ENCODE measurements around the gene CMTM4. TPM values are rescaled to one million over a fixed set of nuclear protein-coding genes. Genes with fewer than 3 reads are reported as not detected.
"Not testable (repeated sequence)": the region's sequence is repeated elsewhere in the genome, so short reads cannot be mapped to it uniquely, and the experiment has no call there.

The CMTM4 gene
- total RNA-seq, 1 donor from 2014 or later: 21.9 TPM

DNA sequence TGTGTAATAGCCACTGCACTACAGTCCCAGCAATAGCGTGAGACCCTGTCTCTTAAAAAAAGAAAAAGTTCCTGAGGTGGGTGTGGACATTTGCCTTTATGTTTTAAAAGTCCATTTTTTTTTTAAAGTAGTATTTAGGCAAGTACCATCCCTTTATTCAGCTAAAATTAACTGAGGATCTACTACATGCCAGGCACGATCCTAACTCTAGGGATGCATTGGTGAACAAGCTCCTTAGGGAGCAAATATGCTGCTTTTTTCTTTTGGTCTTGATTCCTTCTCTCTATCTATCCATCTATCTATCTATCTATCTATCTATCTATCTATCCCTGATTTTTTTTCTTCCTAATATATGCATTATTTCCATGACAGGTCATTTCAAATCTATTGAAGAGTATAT is 47.4 kb downstream of the CMTM4 start:
- DNase-seq (ENCODE audit: low spot score): no peak

DNA sequence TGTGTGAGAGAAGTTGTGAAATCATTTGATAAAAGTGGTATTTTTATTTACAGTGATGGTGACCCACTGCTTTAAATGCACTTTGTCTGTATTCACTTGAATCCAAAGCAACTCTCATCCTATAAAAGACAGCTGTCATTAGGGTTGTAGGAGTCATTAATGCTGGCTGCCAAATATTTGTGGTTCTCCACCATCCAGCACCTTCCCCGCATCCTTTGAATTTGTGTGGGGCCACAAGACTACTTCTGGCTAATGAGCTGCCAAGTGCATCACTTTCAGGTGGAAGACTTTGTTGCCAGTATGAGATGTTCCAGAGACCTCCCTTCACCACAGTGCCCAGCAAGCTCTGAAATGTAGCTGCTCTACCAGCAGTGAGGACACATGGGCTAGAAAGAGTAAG is 48.7 kb downstream of the CMTM4 start:
- no peak for DNase-seq (ENCODE audit: low spot score)

DNA sequence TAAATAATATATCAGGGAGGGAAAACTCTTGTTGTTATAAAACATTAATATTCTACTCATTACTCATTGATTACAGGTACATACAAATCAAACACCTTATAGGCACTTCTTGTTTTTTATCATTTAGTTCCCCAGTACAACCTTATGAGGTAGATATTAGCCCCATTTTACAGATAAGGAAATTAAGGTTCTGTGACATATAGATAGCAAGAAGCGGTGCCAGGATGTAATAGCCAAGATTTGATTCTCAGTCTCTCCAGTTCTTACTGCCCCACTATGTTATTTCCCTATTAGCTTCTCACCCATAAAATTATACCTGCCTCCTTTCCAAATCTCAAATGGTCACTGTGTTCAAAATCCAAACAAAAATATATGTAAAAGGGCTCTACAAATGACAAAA is 55.2 kb downstream of the CMTM4 start:
- DNase-seq (ENCODE audit: low spot score): no peak

DNA sequence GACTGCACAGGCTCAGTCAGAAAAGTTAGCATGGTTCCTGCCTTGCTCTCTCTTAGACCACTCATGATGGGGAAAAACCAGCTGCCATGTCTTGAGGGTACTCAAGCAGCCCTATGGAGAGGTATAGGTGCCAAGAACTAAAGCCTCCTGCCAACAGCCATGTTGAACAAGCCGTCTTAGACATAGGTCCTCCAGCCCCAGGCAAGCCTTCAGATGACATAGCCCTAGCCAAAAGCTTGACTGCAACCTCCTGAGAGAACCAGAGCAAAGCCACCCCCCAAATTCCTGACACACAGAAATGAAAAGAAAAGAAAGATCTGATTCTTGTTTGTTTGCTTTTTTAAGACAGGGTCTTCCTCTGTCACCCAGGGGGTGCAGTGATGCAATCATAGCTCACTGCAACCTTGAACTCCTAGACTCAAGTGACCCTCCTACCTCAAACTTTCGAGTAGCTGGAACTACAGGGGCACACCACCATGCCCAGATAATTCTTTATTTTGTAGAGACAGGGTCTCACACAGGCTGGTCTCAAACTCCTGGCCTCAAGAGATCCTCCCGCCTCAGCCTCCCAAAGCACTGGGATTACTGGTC is 55.7 kb downstream of the CMTM4 start:
- no peak for DNase-seq (ENCODE audit: low spot score)

DNA sequence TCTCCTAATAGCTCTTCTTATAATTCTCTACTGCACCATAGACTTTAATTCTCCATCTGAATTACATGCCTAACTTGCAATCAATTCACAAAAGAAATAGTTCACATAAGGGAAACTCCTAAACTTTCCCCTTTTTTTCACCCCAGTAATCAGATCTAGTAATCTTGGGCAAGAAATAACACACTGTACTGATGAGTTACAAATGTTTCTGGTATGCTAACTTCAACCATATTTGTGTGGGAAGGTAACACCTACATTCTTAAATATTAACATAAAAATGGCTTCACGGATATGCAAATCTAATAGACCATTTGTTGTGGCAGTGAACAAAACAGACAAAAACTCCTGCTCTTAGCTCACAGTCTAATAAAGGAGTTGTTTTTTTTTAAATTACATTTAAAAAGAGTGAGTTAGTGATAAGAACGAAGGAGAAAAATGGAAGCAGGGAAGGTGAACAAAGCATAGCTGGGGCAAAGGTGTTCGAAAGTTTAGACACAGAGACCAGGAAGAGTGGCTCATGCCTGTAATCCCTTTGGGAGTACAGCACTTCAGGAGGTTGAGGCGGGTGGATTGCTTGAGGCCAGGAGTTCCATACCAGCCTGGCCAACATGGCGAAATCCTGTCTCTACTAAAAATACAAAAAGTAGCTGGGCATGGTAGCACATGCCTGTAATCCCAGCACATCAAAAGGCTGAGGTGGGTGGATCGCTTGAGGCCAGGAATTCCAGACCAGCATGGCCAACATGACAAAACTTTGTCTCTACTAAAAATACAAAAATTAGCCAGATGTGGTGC is 57.3 kb downstream of the CMTM4 start:
- no peak for DNase-seq (ENCODE audit: low spot score)

DNA sequence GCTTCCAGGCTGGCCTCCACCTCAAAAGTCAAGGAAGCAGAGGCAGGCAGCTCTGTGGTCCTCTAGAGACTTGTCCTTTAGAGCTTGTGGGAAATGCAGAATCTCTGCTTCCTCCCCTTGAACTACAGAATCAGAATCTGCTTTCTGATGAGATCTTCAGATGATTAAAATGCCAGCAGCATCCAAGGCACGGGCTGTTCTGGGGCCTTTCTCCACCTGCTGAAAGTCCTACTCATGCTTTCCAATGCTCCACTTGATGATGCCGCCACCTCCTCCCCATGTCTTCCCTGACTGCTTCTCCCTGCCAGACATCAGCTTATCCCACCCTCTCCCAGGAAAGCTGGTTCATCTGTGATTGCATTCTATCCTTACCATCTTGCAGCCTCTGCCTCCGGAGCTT is 58.7 kb downstream of the CMTM4 start:
- DNase-seq (ENCODE audit: low spot score): no peak

DNA sequence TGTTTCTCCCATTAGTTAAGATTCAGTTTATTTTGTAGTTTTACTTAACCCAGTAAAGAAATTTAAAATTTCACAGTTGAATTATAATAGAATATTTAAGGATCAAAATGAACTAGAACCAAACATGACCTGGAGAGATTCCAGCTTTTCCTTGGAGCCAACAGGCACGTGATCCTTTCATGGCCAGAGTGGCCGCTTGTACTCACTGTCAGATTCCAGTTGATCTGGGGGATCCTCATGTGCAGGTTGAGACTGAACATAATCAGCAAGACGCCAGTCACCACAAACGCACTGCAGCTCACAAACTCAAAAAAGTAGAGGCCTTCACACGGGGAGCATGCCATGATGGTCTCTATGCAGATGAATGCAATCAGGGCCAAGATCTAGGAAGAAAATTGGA is 60.3 kb downstream of the CMTM4 start:
- DNase-seq (ENCODE audit: low spot score): no peak

DNA sequence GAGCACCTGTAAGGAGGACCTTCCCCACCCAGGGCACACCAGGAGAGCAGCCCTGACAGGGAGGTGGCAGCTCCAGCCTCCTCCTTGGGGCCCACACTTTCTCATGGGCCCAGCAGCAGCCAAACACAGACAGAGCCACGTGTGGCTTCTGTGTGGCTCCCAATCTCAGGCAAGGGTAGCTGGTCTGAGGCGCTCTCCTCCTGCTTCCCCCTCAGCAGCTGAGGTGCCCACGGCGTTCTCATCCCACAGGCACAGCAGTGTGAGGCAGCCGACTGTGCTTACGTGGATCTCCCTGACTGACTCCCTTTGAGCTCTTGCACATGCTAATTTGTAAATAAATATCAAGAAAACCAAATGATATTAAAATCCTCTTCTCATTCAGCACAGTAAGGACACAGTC is 61.1 kb downstream of the CMTM4 start:
- no peak for DNase-seq (ENCODE audit: low spot score)

DNA sequence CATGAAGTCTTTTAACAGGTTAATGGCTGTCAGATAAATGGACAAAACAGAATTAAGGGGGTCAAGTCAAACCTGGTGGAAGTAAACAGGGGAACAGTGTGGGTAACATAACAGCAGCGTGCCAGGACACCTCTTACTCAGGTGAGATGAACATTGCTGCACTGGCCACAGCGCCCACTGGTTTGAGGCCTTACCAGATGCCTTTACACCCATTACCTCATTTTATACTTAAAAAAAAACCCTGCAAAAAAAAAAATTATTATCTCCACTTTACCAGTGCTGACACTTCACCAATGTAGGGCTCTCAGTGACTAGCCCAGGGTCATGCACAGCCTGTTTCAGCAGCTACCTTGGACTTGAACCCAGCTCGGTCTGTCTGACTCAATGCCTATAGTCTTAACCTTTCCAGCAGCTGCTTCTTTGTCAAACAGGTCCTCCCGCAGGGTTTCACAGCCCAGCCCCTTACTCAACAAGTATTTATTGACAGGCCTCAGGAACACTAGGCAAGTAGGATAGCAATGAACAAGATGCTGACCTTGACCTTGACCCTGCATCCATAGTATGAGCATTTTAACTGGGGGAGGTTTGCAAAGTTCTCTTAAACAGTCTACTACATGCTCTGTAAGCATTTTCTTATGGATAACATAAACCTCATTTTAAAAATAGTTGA is 61.9 kb downstream of the CMTM4 start:
- DNase-seq (ENCODE audit: low spot score): no peak

DNA sequence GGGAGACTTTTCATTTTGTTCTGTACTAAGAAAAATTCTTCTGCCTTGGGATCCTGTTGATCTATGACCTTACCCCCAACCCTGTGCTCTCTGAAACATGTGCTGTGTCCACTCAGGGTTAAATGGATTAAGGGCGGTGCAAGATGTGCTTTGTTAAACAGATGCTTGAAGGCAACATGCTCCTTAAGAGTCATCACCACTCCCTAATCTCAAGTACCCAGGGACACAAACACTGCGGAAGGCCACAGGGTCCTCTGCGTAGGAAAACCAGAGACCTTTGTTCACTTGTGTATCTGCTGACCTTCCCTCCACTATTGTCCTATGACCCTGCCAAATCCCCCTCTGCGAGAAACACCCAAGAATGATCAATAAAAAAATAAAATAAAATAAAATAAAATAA is 65.0 kb downstream of the CMTM4 start:
- not testable (repeated sequence) for DNase-seq (ENCODE audit: low spot score)

DNA sequence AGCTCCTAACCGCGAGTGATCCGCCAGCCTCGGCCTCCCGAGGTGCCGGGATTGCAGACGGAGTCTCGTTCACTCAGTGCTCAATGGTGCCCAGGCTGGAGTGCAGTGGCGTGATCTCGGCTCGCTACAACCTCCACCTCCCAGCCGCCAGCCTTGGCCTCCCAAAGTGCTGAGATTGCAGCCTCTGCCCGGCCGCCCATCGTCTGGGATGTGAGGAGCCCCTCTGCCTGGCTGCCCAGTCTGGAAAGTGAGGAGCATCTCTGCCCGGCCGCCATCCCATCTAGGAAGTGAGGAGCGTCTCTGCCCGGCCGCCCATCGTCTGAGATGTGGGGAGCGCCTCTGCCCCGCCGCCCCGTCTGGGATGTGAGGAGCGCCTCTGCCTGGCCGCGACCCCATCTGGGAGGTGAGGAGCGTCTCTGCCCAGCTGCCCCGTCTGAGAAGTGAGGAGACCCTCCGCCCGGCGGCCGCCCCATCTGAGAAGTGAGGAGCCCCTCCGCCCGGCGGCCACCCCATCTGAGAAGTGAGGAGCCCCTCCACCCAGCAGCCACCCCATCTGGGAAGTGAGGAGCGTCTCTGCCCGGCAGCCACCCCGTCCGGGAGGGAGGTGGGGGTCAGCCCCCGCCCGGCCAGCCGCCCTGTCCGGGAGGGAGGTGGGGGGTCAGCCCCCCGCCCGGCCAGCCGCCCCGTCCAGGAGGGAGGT is 65.8 kb downstream of the CMTM4 start:
- not testable (repeated sequence) for DNase-seq (ENCODE audit: low spot score)

DNA sequence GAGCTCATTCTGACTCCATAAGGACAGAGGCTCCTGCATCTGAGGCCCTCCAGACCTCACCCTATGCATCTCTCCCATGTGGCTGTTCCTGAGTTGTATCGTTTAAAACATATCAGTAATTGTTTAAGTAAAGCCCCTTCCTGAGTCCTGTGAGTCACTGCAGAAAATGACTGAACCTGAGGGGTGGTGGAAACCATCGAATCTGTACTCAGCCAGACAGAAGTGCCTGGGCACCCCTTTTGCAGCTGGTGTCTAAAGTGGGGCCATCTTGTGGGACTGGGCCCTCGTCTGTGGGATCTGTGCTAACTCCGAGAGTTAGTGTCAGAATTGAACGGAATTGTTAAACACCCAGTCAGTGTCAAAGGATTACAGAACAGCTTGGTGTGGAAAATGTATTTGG is 66.7 kb downstream of the CMTM4 start:
- DNase-seq (ENCODE audit: low spot score): no peak

DNA sequence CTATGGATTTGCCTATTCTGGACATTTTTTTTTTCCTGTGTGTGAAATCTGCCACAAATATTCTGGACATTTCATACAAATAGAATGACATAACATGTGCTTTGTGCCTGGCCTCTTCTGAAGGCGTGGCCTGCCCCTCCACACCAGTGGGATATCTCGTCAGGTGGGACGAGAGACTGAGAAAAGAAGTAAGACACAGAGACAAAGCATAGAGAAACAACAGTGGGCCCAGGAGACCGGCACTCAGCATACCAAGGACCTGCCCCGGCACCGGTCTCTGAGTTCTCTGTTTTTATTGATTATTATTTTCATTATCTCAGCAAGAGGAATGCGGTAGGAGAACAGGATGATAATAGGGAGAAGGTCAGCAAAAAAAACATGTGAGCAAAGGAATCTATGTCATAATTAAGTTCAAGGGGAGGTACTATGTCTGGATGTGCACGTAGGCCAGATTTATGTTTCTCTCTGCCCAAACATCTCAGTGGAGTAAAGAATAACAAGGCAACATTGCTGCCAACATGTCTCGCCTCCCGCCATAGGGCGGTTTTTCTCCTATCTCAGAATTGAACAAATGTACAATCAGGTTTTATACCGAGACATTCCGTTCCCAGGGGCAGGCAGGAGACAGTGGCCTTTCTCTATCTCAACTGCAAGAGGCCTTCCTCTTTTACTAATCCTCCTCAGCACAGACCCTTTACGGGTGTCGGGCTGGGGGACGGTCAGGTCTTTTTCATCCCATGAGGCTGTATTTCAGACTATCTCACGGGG is 68.7 kb downstream of the CMTM4 start:
- DNase-seq (ENCODE audit: low spot score): not testable (repeated sequence)

DNA sequence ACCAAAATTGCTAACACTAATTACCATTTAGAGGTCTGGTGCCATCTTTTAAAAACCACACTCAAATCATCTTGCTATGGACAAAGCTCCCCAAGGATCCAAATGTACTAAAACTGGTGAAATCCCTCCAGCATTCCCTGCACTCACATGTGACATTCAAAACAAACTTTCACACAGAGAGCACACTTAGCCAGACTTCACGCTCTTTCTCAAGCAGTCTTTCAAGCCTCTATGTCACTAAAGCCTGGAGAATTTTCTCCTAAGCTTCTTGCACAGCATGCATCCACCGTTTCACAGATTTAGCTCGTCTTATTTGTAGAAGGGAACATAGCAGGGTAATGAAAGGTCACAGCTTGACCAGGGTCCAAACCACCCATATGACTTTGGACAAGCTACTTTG is 72.8 kb downstream of the CMTM4 start:
- no peak for DNase-seq (ENCODE audit: low spot score)

DNA sequence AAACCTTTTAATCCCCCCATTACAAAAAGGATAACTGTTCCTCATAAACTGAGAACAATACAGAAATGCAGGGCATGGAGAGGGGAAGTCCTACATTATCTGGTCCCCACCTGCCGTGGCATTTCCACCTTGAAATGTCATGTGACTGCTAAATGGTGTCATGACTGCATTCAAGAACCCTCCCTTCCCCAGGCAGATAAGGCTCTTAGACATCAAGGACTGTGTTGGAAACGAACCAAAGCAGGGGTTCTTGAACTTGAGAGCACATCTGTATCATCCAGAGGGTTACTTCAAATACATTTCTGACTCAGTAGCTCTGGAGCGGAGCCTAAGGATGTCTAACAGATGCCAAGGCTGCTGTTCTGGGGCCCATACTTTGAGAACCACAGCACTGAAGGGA is 73.7 kb downstream of the CMTM4 start:
- DNase-seq (ENCODE audit: low spot score): no peak

DNA sequence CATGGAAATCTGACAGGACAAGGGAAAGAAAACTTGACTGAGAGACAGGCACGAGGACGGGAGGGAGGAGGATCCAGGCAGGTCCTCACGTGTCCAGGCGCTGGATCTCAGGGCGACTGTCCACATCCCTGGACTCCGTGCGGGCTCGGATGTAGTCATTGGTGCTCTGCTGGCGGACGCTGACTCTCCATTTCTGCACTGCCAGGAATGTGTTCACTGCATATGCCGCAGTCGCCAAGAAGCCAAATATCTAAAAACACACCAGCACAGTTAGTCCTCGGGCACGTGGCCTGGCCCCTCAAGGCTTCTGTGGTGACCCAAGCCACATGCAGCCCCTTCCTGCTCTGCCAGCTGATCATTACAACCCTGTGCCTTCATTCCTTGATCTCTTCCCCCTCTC is 74.6 kb downstream of the CMTM4 start:
- DNase-seq (ENCODE audit: low spot score): no peak

DNA sequence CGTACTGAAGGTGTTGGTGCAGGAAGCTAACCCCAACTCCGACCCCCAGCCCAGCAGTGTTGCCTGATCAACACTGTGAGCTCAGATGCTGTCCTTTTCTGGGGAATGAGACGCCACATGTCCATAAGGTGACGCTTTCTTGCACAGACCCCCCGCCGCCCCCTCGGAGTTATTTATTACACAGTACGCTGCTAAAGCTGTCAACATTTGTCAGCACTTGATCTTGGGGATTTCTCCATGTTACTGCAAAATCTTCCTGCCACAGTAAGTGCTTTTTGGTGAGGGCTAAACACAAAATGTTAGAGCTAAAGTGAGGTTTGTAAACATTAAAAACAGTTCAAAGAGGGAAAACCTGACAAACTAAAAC is 76.1 kb downstream of the CMTM4 start:
- DNase-seq (ENCODE audit: low spot score): no peak

DNA sequence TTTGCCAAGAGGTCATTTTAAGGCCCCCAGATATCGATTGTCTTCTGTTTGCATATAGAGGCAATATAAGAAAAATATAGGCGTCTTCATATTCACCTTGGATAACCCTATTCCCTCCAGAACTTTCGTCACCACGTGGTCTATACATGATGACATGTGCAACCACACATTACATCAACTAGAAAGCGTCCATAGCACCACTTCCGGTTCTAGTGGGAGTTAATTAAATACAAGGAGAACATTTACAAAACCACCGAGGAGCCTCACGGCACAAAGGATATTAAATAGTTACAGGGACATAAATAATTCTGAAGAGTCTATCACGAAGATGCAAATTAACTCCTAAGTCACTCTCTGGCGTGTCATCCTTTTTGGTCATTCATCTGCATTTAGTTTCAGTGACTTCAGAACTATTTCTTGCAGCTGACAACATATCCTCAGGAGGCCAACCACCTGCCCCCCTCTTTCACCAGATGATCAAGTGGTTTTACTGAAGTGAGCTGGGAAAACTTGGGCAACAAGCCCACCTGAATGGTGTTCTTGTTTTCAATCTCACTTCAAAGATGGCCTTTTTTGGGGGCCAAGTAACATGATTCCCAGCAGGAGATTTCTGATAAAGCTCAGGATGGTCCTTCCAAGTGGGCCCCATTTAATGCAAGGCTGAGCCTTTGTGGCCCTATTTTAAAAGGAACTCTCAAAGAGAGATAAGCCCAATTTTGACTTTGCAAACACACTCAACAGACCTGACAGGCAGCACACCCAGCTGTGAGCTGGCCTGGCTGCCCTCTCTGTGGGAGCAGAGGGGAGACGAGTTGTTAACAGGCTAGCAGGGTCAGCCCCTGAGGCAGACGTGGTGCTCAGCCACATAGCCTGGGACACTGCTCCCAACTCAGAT is 76.8 kb downstream of the CMTM4 start:
- no peak for DNase-seq (ENCODE audit: low spot score)

DNA sequence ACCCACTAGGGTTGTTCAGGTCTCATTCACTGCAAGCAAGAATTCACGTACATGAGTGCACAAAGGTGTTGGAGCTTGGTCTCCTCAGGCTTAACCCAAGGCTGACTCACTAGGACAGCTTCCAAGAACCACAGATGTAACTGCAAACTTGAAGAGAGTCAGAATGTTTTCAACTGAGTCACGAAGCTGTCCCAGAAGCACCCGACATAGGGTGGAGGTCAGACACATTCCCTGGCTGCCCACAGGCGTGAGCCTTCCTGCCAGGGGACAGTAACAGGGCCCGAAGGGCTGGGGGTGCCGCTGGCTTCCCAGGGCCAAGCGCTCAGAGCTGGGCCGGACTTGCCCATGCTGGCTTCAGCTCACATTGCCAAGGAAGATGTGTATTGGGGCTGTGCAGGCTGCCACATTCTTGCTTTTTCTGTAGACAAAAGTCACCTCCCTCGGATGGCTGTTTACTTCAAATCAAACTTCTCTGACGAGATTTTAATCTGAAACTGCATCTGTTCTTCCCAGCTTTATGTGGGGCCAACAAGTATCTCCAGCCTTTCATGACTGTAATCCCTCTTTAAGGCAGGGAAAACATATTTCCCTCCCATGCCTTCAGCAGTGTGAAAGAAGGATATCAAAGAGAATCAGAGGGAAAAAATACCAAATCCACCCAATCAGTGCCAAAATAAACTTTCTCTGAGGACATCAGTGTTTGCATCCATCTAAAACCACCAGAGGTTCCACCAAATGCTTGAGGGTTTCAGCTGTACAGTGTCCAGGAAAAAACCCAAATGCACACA is 77.8 kb downstream of the CMTM4 start:
- no peak for DNase-seq (ENCODE audit: low spot score)

DNA sequence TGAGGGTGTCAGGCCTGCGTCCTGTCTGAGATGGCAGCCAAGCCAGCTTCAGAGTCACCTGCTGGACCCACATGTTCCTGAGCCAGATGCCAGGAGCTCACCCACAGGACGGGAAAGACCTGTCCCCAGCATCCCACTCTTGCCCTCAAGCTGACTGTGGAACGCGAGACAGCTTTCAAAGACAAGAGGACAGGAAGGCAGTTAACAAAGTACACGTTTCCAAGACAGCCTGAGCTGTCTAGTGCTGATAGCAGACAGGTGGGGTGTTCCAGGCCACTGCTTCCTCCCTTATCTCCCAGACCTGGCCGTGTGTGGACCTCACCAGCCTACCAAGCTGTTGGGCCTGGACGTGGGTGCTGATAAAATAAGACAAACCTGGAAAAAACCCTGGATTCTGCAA is 78.8 kb downstream of the CMTM4 start:
- no peak for DNase-seq (ENCODE audit: low spot score)

Measured in umbilical cord (tissue), 2 donors.